ENCODE measurements around the gene TRIM15. TPM values are rescaled to one million over a fixed set of nuclear protein-coding genes. Genes with fewer than 3 reads are reported as not detected.

Gene TRIM15
- total RNA-seq, 2 donors from 2014 or later: 0.52 TPM; not detected in 1

Small RNAs within 50 kb of the gene (small RNA-seq; reads per million reads assigned to genes)
- not detected for gene RF00554

Other genes starting within 250 kb of the TRIM15 start
- 100 to 1,000 TPM; 104 to 281 TPM for gene HLA-A, start 221.0 kb upstream of the TRIM15 start, total RNA-seq
- 10 to 100 TPM in 1 of 2 donors, 1 to 10 TPM in 1; 7.6 to 18.7 TPM for gene POLR1H, start 102.3 kb upstream of the TRIM15 start, total RNA-seq
- gene PPP1R11, start 96.3 kb upstream of the TRIM15 start, total RNA-seq: 10 to 100 TPM; 18.9 to 34.3 TPM
- gene RNF39, start 87.8 kb upstream of the TRIM15 start, total RNA-seq: 1 to 10 TPM in 1 of 2 donors, not detected in 1; 1.6 TPM
- under 1 TPM in 1 of 2 donors, not detected in 1; 0.26 TPM for gene TRIM31, start 50.5 kb upstream of the TRIM15 start, total RNA-seq
- not detected for gene TRIM40, start 27.4 kb upstream of the TRIM15 start, total RNA-seq
- gene TRIM10, start 2.3 kb upstream of the TRIM15 start, total RNA-seq: not detected
- gene TRIM26, start 49.9 kb downstream of the TRIM15 start, total RNA-seq: 10 to 100 TPM; 31.9 to 66.6 TPM
- 10 to 100 TPM in 1 of 2 donors, 1 to 10 TPM in 1; 7.5 to 15.8 TPM for gene TRIM39, start 163.4 kb downstream of the TRIM15 start, total RNA-seq
- gene RPP21, start 181.6 kb downstream of the TRIM15 start, total RNA-seq: 10 to 100 TPM; 52.1 to 77.6 TPM